ENCODE measurements around the gene CALHM5. TPM values are rescaled to one million over a fixed set of nuclear protein-coding genes. Genes with fewer than 3 reads are reported as not detected.

Gene CALHM5
- total and polyA plus RNA-seq, 9 of the 15 experiments (the other 6 are each of a cell fraction or from before 2014, with no cell fraction given), result under 0.01 to 0.05 (median 0.02) TPM; not detected in 2

GRCh38 chr6:116492331-116493067, 18.9 kb upstream of the CALHM5 start (continued):
- TF ChIP-seq DLX4 (CRISPR knock-in tag; IDR thresholded peaks at IDR 0.05) (no peak), MAFG (tag; conservative IDR thresholded peaks at IDR 0.05) (no peak; the same call in none of the 2 replicates), SRSF7 (optimal IDR thresholded peaks at IDR 0.05; ENCODE audit: low read depth, low read length) (no peak), TAF15 (IDR thresholded peaks at IDR 0.05; ENCODE audit: low read depth, low read length) (no peak), NFE2 (IDR thresholded peaks at IDR 0.05; ENCODE audit: low read depth) (peak; percentile 42), ZNF766 (CRISPR knock-in tag; conservative IDR thresholded peaks at IDR 0.05) (0 out of 2 replicates have a peak, but pooled peaks have one; percentile 22), TBP (optimal IDR thresholded peaks at IDR 0.05; ENCODE audit: low read depth, low read length) (no peak), GMEB1 (CRISPR knock-in tag; IDR thresholded peaks at IDR 0.05) (no peak), FOXP4 (CRISPR knock-in tag; IDR thresholded peaks at IDR 0.05; ENCODE audit: borderline replicate concordance) (no peak), FOS (IDR thresholded peaks at IDR 0.05; ENCODE audit: extremely low read depth, insufficient read length) (peak; percentile 31), JUN (IDR thresholded peaks at IDR 0.05; ENCODE audit: borderline replicate concordance, low read depth, low read length) (peak; percentile 90), JUN (CRISPR knock-in tag; IDR thresholded peaks at IDR 0.05; ENCODE audit: borderline replicate concordance) (no peak), MEF2D (tag; conservative IDR thresholded peaks at IDR 0.05; ENCODE audit: low read depth) (no peak), HDAC2 (IDR thresholded peaks at IDR 0.05) (peak; percentile 29; the same call in 1 of the 2 replicates), MYNN (IDR thresholded peaks at IDR 0.05) (peak; percentile 41; the same call in 1 of the 2 replicates), MYNN (CRISPR knock-in tag; IDR thresholded peaks at IDR 0.05) (no peak), FOXM1 (IDR thresholded peaks at IDR 0.05; ENCODE audit: low read depth) (peak; percentile 60), FOXM1 (CRISPR knock-in tag; IDR thresholded peaks at IDR 0.05; ENCODE audit: low read depth) (no peak), BRCA1 (IDR thresholded peaks at IDR 0.05) (no peak), BRCA1 (CRISPR knock-in tag; IDR thresholded peaks at IDR 0.05) (no peak), AFF4 (CRISPR knock-in tag; IDR thresholded peaks at IDR 0.05) (no peak), PTRF (tag; IDR thresholded peaks at IDR 0.05) (no peak)
